Ovary (tissue), 9 donors: ENCODE data around the gene CFAP107. TPM values are rescaled to one million over a fixed set of nuclear protein-coding genes. Genes with fewer than 3 reads are reported as not detected.

Source experiments
- DNase-seq, 5 donors: peaks; one replicate each; pipeline ENCODE4 v3.0.0-alpha.2; 2019 to 2020
- H3K27ac ChIP-seq, 2 donors: fragments of 200-600 bp; one replicate each; pipeline versions ENCODE4 v1.5.1 to v1.8.0; 2019 to 2022
- H3K27me3 ChIP-seq: fragments of 200-600 bp; one replicate; pipeline ENCODE4 v1.8.0; 2022
- H3K36me3 ChIP-seq: fragments of 200-600 bp; sonication (generic); one replicate; pipeline ENCODE4 v1.5.1; 2019
- H3K4me1 ChIP-seq: one replicate; pipeline ENCODE4 v1.8.1; 2013; ENCODE audit warnings: mild to moderate bottlenecking, moderate library complexity; ENCODE audit not compliant: insufficient read depth
- H3K4me3 ChIP-seq: fragments of 200-600 bp; sonication (generic); one replicate; pipeline ENCODE4 v1.5.1; 2017
- H3K9me3 ChIP-seq, 2 donors: fragments of 200-600 bp in 1 of 2; sonication (generic) in 1 of 2; one replicate each; pipeline versions ENCODE4 v1.5.1 to v1.8.1; 2013 to 2019; ENCODE audit warnings: mild to moderate bottlenecking in 1 of 2, moderate library complexity in 1 of 2
- EP300 ChIP-seq: sonication (generic); formaldehyde crosslinking; IDR thresholded peaks from one replicate; pipeline ENCODE4 v1.6.1; 2017; ENCODE audit warnings: antibody characterized with exemption
- POLR2A ChIP-seq: fragments of 450-650 bp; IDR thresholded peaks from one replicate; pipeline ENCODE4 v1.6.1; 2017; ENCODE audit warnings: antibody characterized with exemption, mild to moderate bottlenecking, moderate library complexity
- WGBS, 3 donors: extraction: QIAGEN DNeasy Blood & Tissue Kit in 1 of 3; methylation state at CpG; one replicate each; pipeline versions ENCODE4 v1.1.5 to v1.1.7; 2013 to 2017; 5-methylcytosine and 5-hydroxymethylcytosine counted together
- intact Hi-C, 4 donors: fragments of 100-400 bp; cut with DNase I; formaldehyde crosslinking; loops; one replicate each; pipeline versions ENCODE4 v1.11.0 to v1.15.1; 2022 to 2023
- polyA plus RNA-seq, 2 donors: library from polyadenylated mRNA; stranded (reverse); fragments of 200-250 nt in 1 of 2; fragments of 350-450 nt in 1 of 2; fragmentation: Illumina TruSeq in 1 of 2; extraction: RNeasy Lipid Tissue Mini Kit (QIAGEN cat#74804) in 1 of 2; gene quantifications; one replicate each; pipeline ENCODE4 v1.2.3, GENCODE V29; 2013 to 2014
- total RNA-seq, 7 donors: library from RNA; depleted of rRNA in 2 of 7; stranded (reverse); fragments of >200 nt in 2 of 7; fragmentation: NEBNext Ultra II Directional in 3 of 7; extraction: Animal tissue kit (Norgen Biotek cat#: 25700) in 3 of 7; gene quantifications; one replicate each; pipeline versions ENCODE4 v1.1.0 to v1.2.4, GENCODE V29; 2016 to 2023
- TF ChIP-seq, protein P1 (sequence below), 3 donors: fragments of 450-650 bp in 2 of 3; fragments of 200-600 bp in 1 of 3; IDR thresholded peaks; one replicate each; pipeline versions ENCODE4 v1.5.1 to v1.8.0; 2016 to 2022; ENCODE audit warnings: antibody characterized with exemption in 3 of 3, mild to moderate bottlenecking in 1 of 3
- donor health status: DM: no; HTN: no; CAD: no; lungs with moderate emphysema.
- donor health status: DM: no; HTN: no; CAD: no.
- donor health status: Bipolar disorder and iron deficiency.
- donor health status: DM: yes; HTN: yes; CAD: no.
- donor health status: DM: no; HTN: no; CAD: no.
- donor health status: DM: yes; HTN: yes; CAD: no.

The CFAP107 gene
- total and polyA plus RNA-seq, 9 donors = 0.32 to 2.2 (median 0.76) TPM; not detected in 5

- no peaks in the 10 kb centered on the region for H3K27me3 ChIP-seq
- 73 to 76% (median 76%) methylated on average over 5 of the region's 5 CpGs for WGBS, 3 donors
- no peak overlapping the region for H3K4me3 ChIP-seq
- DNase-seq = no peak
- no peaks in the 10 kb centered on the region for H3K4me1 ChIP-seq
- H3K36me3 ChIP-seq = no peaks in the 10 kb centered on the region
- H3K27ac ChIP-seq = no peak overlapping the region
- intact Hi-C loops = no loop called here
- no peaks in the 10 kb centered on the region for H3K9me3 ChIP-seq
- TF ChIP-seq, protein P1, sequence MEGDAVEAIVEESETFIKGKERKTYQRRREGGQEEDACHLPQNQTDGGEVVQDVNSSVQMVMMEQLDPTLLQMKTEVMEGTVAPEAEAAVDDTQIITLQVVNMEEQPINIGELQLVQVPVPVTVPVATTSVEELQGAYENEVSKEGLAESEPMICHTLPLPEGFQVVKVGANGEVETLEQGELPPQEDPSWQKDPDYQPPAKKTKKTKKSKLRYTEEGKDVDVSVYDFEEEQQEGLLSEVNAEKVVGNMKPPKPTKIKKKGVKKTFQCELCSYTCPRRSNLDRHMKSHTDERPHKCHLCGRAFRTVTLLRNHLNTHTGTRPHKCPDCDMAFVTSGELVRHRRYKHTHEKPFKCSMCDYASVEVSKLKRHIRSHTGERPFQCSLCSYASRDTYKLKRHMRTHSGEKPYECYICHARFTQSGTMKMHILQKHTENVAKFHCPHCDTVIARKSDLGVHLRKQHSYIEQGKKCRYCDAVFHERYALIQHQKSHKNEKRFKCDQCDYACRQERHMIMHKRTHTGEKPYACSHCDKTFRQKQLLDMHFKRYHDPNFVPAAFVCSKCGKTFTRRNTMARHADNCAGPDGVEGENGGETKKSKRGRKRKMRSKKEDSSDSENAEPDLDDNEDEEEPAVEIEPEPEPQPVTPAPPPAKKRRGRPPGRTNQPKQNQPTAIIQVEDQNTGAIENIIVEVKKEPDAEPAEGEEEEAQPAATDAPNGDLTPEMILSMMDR (IDR thresholded peaks at IDR 0.05) = no peak
- TF ChIP-seq POLR2A = no peak
- no peak for TF ChIP-seq EP300
These were observed 15.8 kb downstream of the CFAP107 start for GRCh38 chr1:12761781-12762180.

- TF ChIP-seq POLR2A = no peak
- no peaks in the 10 kb centered on the region for H3K27me3 ChIP-seq
- DNase-seq = no peak
- no peaks in the 10 kb centered on the region for H3K9me3 ChIP-seq
- H3K27ac ChIP-seq = no peak overlapping the region
- H3K4me1 ChIP-seq = no peaks in the 10 kb centered on the region
- no peak overlapping the region for H3K4me3 ChIP-seq
- H3K36me3 ChIP-seq = no peaks in the 10 kb centered on the region
- 73 to 77% (median 76%) methylated on average over 7 of the region's 7 CpGs for WGBS, 3 donors
- intact Hi-C loops = no loop called here
These were observed 16.8 kb downstream of the CFAP107 start for GRCh38 chr1:12762766-12763165.

GRCh38 chr1:12763479-12763878 lies 17.5 kb downstream of the CFAP107 start:
- Histone ChIP-seq H3K27me3 (no peaks in the 10 kb centered on the region), H3K9me3 (no peaks in the 10 kb centered on the region), H3K4me1 (no peaks in the 10 kb centered on the region), H3K36me3 (no peaks in the 10 kb centered on the region), H3K4me3 (no peak overlapping the region), H3K27ac (no peak overlapping the region)
- DNase-seq = no peak
- intact Hi-C loops = no loop called here
- TF ChIP-seq EP300 (no peak), POLR2A (no peak)
- TF ChIP-seq, protein P1 (IDR thresholded peaks at IDR 0.05) = no peak
- WGBS, 3 donors = 68 to 76% (median 71%) methylated on average over 4 of the region's 4 CpGs

- intact Hi-C loops = no loop called here
- no peak for DNase-seq
- no peaks in the 10 kb centered on the region for H3K9me3 ChIP-seq
- 49 to 59% (median 50%) methylated on average over 5 of the region's 5 CpGs for WGBS, 3 donors
- H3K4me3 ChIP-seq = no peak overlapping the region
- H3K27ac ChIP-seq = no peak overlapping the region
- TF ChIP-seq EP300 = no peak
- TF ChIP-seq POLR2A = no peak
- TF ChIP-seq, protein P1 (IDR thresholded peaks at IDR 0.05) = no peak
- no peaks in the 10 kb centered on the region for H3K27me3 ChIP-seq
- H3K36me3 ChIP-seq = no peaks in the 10 kb centered on the region
- H3K4me1 ChIP-seq = no peaks in the 10 kb centered on the region
These were observed 18.0 kb downstream of the CFAP107 start for GRCh38 chr1:12764016-12764415.

- TF ChIP-seq, protein P1 (IDR thresholded peaks at IDR 0.05) = no peak
- no peak for TF ChIP-seq POLR2A
- no peak for TF ChIP-seq EP300
- intact Hi-C loops = no loop called here
- Histone ChIP-seq H3K27ac (no peak overlapping the region), H3K9me3 (no peaks in the 10 kb centered on the region), H3K4me3 (no peak overlapping the region), H3K4me1 (no peaks in the 10 kb centered on the region), H3K36me3 (no peaks in the 10 kb centered on the region), H3K27me3 (no peaks in the 10 kb centered on the region)
- no peak for DNase-seq
- WGBS, 3 donors = 33 to 81% (median 60%) methylated on average over 2 of the region's 2 CpGs
These were observed 23.0 kb downstream of the CFAP107 start for GRCh38 chr1:12769031-12769430.
